Measurements from ENCODE around the gene CD200.

DNA sequence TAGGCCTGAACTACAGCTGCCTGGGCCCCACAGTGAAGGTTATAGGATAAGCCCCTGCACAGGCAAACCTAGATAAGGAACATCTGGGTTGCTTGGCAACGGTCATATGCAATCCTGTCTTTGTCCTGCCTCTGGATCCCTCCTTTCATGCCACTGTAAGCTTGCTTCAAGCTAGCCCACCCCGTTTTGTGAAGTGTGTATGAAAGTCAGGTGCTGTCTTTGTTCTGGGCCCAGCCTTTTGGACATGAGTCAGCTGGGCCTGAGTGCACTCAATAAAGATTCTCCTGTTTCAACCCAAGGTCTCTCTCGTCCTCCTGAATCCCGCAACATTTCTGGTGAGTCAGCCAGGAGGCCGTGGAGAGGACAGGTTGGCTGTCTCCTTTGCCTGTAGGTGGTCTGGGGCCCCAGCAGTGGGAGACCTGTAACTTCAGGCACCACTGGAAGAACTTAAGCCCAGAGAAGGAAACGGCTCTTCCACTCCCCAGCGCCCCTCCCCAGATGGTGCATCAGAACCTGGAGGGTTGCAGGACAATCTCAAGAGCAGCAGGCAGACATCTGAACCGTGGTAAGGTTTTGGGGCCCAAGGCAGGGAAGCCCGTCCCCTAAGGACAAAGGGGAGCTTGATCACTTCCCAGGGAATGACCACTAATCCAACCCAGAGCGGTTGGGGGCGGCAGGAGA lies 30.7 kb upstream of the CD200 start:
- TF ChIP-seq, protein P1, sequence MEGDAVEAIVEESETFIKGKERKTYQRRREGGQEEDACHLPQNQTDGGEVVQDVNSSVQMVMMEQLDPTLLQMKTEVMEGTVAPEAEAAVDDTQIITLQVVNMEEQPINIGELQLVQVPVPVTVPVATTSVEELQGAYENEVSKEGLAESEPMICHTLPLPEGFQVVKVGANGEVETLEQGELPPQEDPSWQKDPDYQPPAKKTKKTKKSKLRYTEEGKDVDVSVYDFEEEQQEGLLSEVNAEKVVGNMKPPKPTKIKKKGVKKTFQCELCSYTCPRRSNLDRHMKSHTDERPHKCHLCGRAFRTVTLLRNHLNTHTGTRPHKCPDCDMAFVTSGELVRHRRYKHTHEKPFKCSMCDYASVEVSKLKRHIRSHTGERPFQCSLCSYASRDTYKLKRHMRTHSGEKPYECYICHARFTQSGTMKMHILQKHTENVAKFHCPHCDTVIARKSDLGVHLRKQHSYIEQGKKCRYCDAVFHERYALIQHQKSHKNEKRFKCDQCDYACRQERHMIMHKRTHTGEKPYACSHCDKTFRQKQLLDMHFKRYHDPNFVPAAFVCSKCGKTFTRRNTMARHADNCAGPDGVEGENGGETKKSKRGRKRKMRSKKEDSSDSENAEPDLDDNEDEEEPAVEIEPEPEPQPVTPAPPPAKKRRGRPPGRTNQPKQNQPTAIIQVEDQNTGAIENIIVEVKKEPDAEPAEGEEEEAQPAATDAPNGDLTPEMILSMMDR (IDR thresholded peaks at IDR 0.05), result no peak
- TF ChIP-seq POLR2AphosphoS5 (IDR thresholded peaks at IDR 0.05; ENCODE audit: insufficient read depth in 1 of 2, low read depth in 1 of 2), result no peak

All from vagina (tissue), 2 donors.